Activated CD4-positive, CD25-positive, alpha-beta regulatory T cell treated with anti-CD3 and anti-CD28 coated beads, Interleukin-2, amount 50 U/mL, for 24 hours (primary cell): ENCODE data around the gene HS3ST2.

Source experiments
- ATAC-seq, 2 donors: fragments of 150-1000 bp; cut with Tn5 transposase; one replicate each; pipeline ENCODE4 v1.10.0; 2021; ENCODE audit warnings: mild to moderate bottlenecking in 1 of 2, moderate library complexity in 1 of 2

HS3ST2 gene

GRCh38 chr16:22813948-22814710 is at the start of gene HS3ST2:
Gene HS3ST2, plus strand, starts transcription at chr16:22814162. Its CDS starts 449 bp downstream, at chr16:22814611.
- no peak for ATAC-seq

- ATAC-seq = no peak
Observed at GRCh38 chr16:22764662-22765327, 49.2 kb upstream of the HS3ST2 start.

GRCh38 chr16:22765479-22765878 is 48.5 kb upstream of the HS3ST2 start:
- ATAC-seq = no peak

- ATAC-seq = no peak
Observed at GRCh38 chr16:22770866-22771265, 43.1 kb upstream of the HS3ST2 start.

GRCh38 chr16:22771551-22771950 is 42.4 kb upstream of the HS3ST2 start:
- no peak for ATAC-seq

GRCh38 chr16:22775220-22775922 is 38.6 kb upstream of the HS3ST2 start:
- ATAC-seq = no peak

- no peak for ATAC-seq
Observed at GRCh38 chr16:22781480-22781879, 32.5 kb upstream of the HS3ST2 start.

GRCh38 chr16:22782314-22782713 is 31.6 kb upstream of the HS3ST2 start:
- no peak for ATAC-seq

- no peak for ATAC-seq
Observed at GRCh38 chr16:22784690-22785214, 29.2 kb upstream of the HS3ST2 start.

- no peak for ATAC-seq
Observed at GRCh38 chr16:22785552-22785951, 28.4 kb upstream of the HS3ST2 start.

GRCh38 chr16:22786284-22786683 is 27.7 kb upstream of the HS3ST2 start:
- ATAC-seq = no peak

GRCh38 chr16:22786691-22787090 is 27.3 kb upstream of the HS3ST2 start:
- ATAC-seq = no peak

- ATAC-seq = no peak
Observed at GRCh38 chr16:22787466-22788192, 26.3 kb upstream of the HS3ST2 start.

- no peak for ATAC-seq
Observed at GRCh38 chr16:22788193-22788530, 25.8 kb upstream of the HS3ST2 start.

GRCh38 chr16:22789281-22789945 is 24.5 kb upstream of the HS3ST2 start:
- no peak for ATAC-seq

- no peak for ATAC-seq
Observed at GRCh38 chr16:22797551-22797950, 16.4 kb upstream of the HS3ST2 start.

GRCh38 chr16:22799113-22799512 is 14.8 kb upstream of the HS3ST2 start:
- no peak for ATAC-seq

GRCh38 chr16:22804893-22805292 is 9.1 kb upstream of the HS3ST2 start:
- no peak for ATAC-seq

- no peak for ATAC-seq
Observed at GRCh38 chr16:22805326-22805725, 8.6 kb upstream of the HS3ST2 start.

- ATAC-seq = no peak
Observed at GRCh38 chr16:22806811-22807210, 7.2 kb upstream of the HS3ST2 start.

- ATAC-seq = no peak
Observed at GRCh38 chr16:22810226-22810625, 3.7 kb upstream of the HS3ST2 start.

- ATAC-seq = peak; percentile 30 to 35
Observed at GRCh38 chr16:22813223-22813947, 577 bp upstream of the HS3ST2 start.
